H1 (cell line): ENCODE data around the gene ANGEL2.

Experiments
- BCL11A ChIP-seq, 2 experiments: IDR thresholded peaks; one replicate each; pipeline ENCODE4 v1.6.1; 2011; ENCODE audit warnings: low read depth in 2 of 2, low read length in 2 of 2, mild to moderate bottlenecking in 2 of 2
- CEBPB ChIP-seq: IDR thresholded peaks from 2 replicates; pipeline ENCODE4 v1.6.1; 2012; ENCODE audit warnings: low read depth, low read length
- CTCF ChIP-seq, 3 experiments: IDR thresholded peaks; 1 replicate in 2 of 3; 2 replicates in 1 of 3; pipeline versions ENCODE4 v1.5.1 to v1.6.1; 2011; ENCODE audit warnings: low read length in 3 of 3, mild to moderate bottlenecking in 3 of 3, inconsistent platforms in 2 of 3, low read depth in 1 of 3, moderate library complexity in 1 of 3; ENCODE audit not compliant: insufficient read depth in 1 of 3; ENCODE audit errors: control extremely low read depth in 1 of 3
- JUN ChIP-seq: IDR thresholded peaks from 2 replicates; pipeline ENCODE4 v1.6.1; 2011; ENCODE audit warnings: low read depth, mild to moderate bottlenecking, improper control_type of control experiment, low read length
- JUND ChIP-seq: IDR thresholded peaks from 2 replicates; pipeline ENCODE4 v1.6.1; 2011; ENCODE audit warnings: mild to moderate bottlenecking, improper control_type of control experiment, low read length
- PHF8 ChIP-seq: fragments of 200-600 bp; sonication (generic); conservative IDR thresholded peaks from 2 replicates; pipeline ENCODE4 v1.7.1; 2012; ENCODE audit warnings: low read depth, mild to moderate bottlenecking, inconsistent platforms, low read length, moderate library complexity
- POLR2A ChIP-seq, 2 experiments: IDR thresholded peaks; 1 replicate in 1 of 2; 2 replicates in 1 of 2; pipeline ENCODE4 v1.6.1; 2011; ENCODE audit warnings: low read depth in 2 of 2, low read length in 2 of 2, mild to moderate bottlenecking in 2 of 2; ENCODE audit errors: control extremely low read depth in 1 of 2
- POLR2AphosphoS5 ChIP-seq: IDR thresholded peaks from 2 replicates; pipeline ENCODE4 v1.6.1; 2011; ENCODE audit warnings: low read depth, low read length
- SAP30 ChIP-seq: fragments of 300-600 bp; sonication (generic); IDR thresholded peaks from 2 replicates; pipeline ENCODE4 v1.7.1; 2012; ENCODE audit warnings: low read length, moderate library complexity, mild to moderate bottlenecking, inconsistent platforms; ENCODE audit not compliant: insufficient read depth, insufficient replicate concordance
- SP1 ChIP-seq: IDR thresholded peaks from 2 replicates; pipeline ENCODE4 v1.6.1; 2011; ENCODE audit warnings: low read depth, low read length
- TAF1 ChIP-seq: IDR thresholded peaks from 2 replicates; pipeline ENCODE4 v1.6.1; 2011; ENCODE audit warnings: mild to moderate bottlenecking, low read depth, low read length
- TEAD4 ChIP-seq: IDR thresholded peaks from 2 replicates; pipeline ENCODE4 v1.6.1; 2012; ENCODE audit warnings: low read depth, low read length, inconsistent platforms, mixed read lengths

DNA sequence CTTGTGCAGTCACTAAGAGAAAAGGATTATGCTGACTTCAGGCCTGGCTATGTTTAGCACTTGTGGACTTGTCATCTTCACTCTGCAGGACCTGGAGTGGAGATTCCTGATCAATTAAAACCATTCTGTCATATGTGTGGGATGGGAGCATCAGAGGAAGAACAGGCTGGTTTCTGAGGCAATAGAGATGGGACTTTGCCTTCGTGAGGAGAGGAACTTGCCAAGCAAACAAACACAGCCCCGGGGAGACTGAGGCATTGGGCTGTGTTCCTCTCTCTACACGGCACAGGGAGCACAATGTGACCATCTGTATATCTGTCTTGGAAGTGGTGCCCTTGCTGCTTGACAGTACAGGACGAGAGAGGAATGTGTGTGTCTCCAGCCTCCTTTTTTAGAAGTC is 42.2 kb downstream of the ANGEL2 start:
- TF ChIP-seq CTCF (IDR thresholded peaks at IDR 0.05; ENCODE audit: control extremely low read depth in 1 of 3, insufficient read depth in 1 of 3, low read depth in 1 of 3, low read length in 3 of 3) (no peak), SP1 (no peak), SAP30 (no peak), POLR2AphosphoS5 (0 out of 2 replicates have a peak, but pooled peaks have one; percentile 19), JUND (no peak), PHF8 (no peak), POLR2A (IDR thresholded peaks at IDR 0.05; ENCODE audit: control extremely low read depth in 1 of 2, low read depth in 2 of 2, low read length in 2 of 2) (no peak), BCL11A (IDR thresholded peaks at IDR 0.05; ENCODE audit: low read depth in 2 of 2, low read length in 2 of 2) (no peak), CEBPB (no peak), JUN (no peak), TEAD4 (no peak), TAF1 (no peak)
